GM10847 (cell line): Measurements from ENCODE around the gene NUP50.

Experiments
- POLR2A ChIP-seq: IDR thresholded peaks from 2 replicates; pipeline ENCODE4 v1.6.1; 2011; ENCODE audit not compliant: insufficient read length; ENCODE audit errors: extremely low read depth

Gene NUP50

GRCh38 chr22:45208993-45209838 lies 45.5 kb downstream of the NUP50 start:
- TF ChIP-seq POLR2A: no peak

GRCh38 chr22:45210174-45210573 lies 46.4 kb downstream of the NUP50 start:
- TF ChIP-seq POLR2A: no peak

GRCh38 chr22:45210577-45210976 lies 46.9 kb downstream of the NUP50 start:
- TF ChIP-seq POLR2A: no peak

GRCh38 chr22:45210991-45211390 lies 47.3 kb downstream of the NUP50 start:
- no peak for TF ChIP-seq POLR2A

GRCh38 chr22:45211435-45211834 lies 47.7 kb downstream of the NUP50 start:
- TF ChIP-seq POLR2A: no peak

- no peak for TF ChIP-seq POLR2A
Measured at GRCh38 chr22:45211848-45212247, 48.1 kb downstream of the NUP50 start.

- no peak for TF ChIP-seq POLR2A
Measured at GRCh38 chr22:45212306-45212709, 48.6 kb downstream of the NUP50 start.

GRCh38 chr22:45212992-45213751 lies 49.4 kb downstream of the NUP50 start:
- TF ChIP-seq POLR2A: no peak

- no peak for TF ChIP-seq POLR2A
Measured at GRCh38 chr22:45216133-45217003, 52.6 kb downstream of the NUP50 start.

- TF ChIP-seq POLR2A: no peak
Measured at GRCh38 chr22:45217345-45217744, 53.6 kb downstream of the NUP50 start.

- TF ChIP-seq POLR2A: no peak
Measured at GRCh38 chr22:45217806-45218205, 54.1 kb downstream of the NUP50 start.

- no peak for TF ChIP-seq POLR2A
Measured at GRCh38 chr22:45218976-45219375, 55.3 kb downstream of the NUP50 start.

GRCh38 chr22:45221201-45221600 lies 57.5 kb downstream of the NUP50 start:
- no peak for TF ChIP-seq POLR2A

GRCh38 chr22:45223304-45224117 lies 59.8 kb downstream of the NUP50 start:
- TF ChIP-seq POLR2A: no peak
